Measurements from ENCODE around the gene PDE4B. TPM values are rescaled to one million over a fixed set of nuclear protein-coding genes. Genes with fewer than 3 reads are reported as not detected.

Gene PDE4B
- total RNA-seq, 1 experiment from 2014 or later, result 5.5 TPM

GRCh38 chr1:66290761-66291530 lies 498.3 kb downstream of the PDE4B start:
- Histone ChIP-seq H3K36me3 (ENCODE audit: insufficient read depth, low read length) (no peaks in the 10 kb centered on the region), H3K4me3 (ENCODE audit: low read length) (no peak overlapping the region), H3K4me2 (ENCODE audit: low read depth, low read length, poor library complexity, severe bottlenecking) (no peak overlapping the region), H4K20me1 (ENCODE audit: insufficient read depth, low read depth, low read length) (no peaks in the 10 kb centered on the region), H2AFZ (ENCODE audit: low read length) (no peak overlapping the region), H3K79me2 (ENCODE audit: low read length) (no peaks in the 10 kb centered on the region), H3K9me2 (replicated peaks; ENCODE audit: insufficient read depth, low read length) (no peaks in the 10 kb centered on the region), H3K27ac (ENCODE audit: low read length) (no peak overlapping the region), H3K4me1 (ENCODE audit: low read length) (peaks cover 16% of the 10 kb centered on the region), H3K9ac (ENCODE audit: low read length) (no peak overlapping the region), H3K9me3 (ENCODE audit: low read length) (no peaks in the 10 kb centered on the region), H3K27me3 (ENCODE audit: low read length) (no peaks in the 10 kb centered on the region)
- no peak for DNase-seq

GRCh38 chr1:66291531-66291864 lies 498.8 kb downstream of the PDE4B start:
- Histone ChIP-seq H3K27me3 (ENCODE audit: low read length) (no peaks in the 10 kb centered on the region), H3K9me2 (replicated peaks; ENCODE audit: insufficient read depth, low read length) (no peaks in the 10 kb centered on the region)

GRCh38 chr1:66292305-66292704 lies 499.6 kb downstream of the PDE4B start:
- no peaks in the 10 kb centered on the region for H3K27me3 ChIP-seq (ENCODE audit: low read length)
- H3K27ac ChIP-seq (ENCODE audit: low read length), result no peak overlapping the region
- H3K4me3 ChIP-seq (ENCODE audit: low read length), result no peak overlapping the region
- no peaks in the 10 kb centered on the region for H3K79me2 ChIP-seq (ENCODE audit: low read length)
- H3K9me2 ChIP-seq (replicated peaks; ENCODE audit: insufficient read depth, low read length), result no peaks in the 10 kb centered on the region
- H4K20me1 ChIP-seq (ENCODE audit: insufficient read depth, low read depth, low read length), result no peaks in the 10 kb centered on the region
- DNase-seq, result no peak
- no peak overlapping the region for H3K4me2 ChIP-seq (ENCODE audit: low read depth, low read length, poor library complexity, severe bottlenecking)
- H2AFZ ChIP-seq (ENCODE audit: low read length), result no peak overlapping the region
- no peaks in the 10 kb centered on the region for H3K9me3 ChIP-seq (ENCODE audit: low read length)
- H3K9ac ChIP-seq (ENCODE audit: low read length), result no peak overlapping the region
- H3K36me3 ChIP-seq (ENCODE audit: insufficient read depth, low read length), result no peaks in the 10 kb centered on the region
- peaks cover 8% of the 10 kb centered on the region for H3K4me1 ChIP-seq (ENCODE audit: low read length)

More at GRCh38 chr1:66291531-66291864, 498.8 kb downstream of the PDE4B start:
- H3K79me2 ChIP-seq (ENCODE audit: low read length), result no peaks in the 10 kb centered on the region
- no peak for DNase-seq
- no peaks in the 10 kb centered on the region for H3K9me3 ChIP-seq (ENCODE audit: low read length)
- H3K4me3 ChIP-seq (ENCODE audit: low read length), result no peak overlapping the region
- H3K9ac ChIP-seq (ENCODE audit: low read length), result no peak overlapping the region
- no peaks in the 10 kb centered on the region for H3K36me3 ChIP-seq (ENCODE audit: insufficient read depth, low read length)
- peaks cover 15% of the 10 kb centered on the region for H3K4me1 ChIP-seq (ENCODE audit: low read length)
- H2AFZ ChIP-seq (ENCODE audit: low read length), result no peak overlapping the region
- no peaks in the 10 kb centered on the region for H4K20me1 ChIP-seq (ENCODE audit: insufficient read depth, low read depth, low read length)
- no peak overlapping the region for H3K27ac ChIP-seq (ENCODE audit: low read length)
- H3K4me2 ChIP-seq (ENCODE audit: low read depth, low read length, poor library complexity, severe bottlenecking), result no peak overlapping the region

GRCh38 chr1:66292944-66293343 lies 500.2 kb downstream of the PDE4B start:
- no peak overlapping the region for H3K9ac ChIP-seq (ENCODE audit: low read length)
- no peak overlapping the region for H2AFZ ChIP-seq (ENCODE audit: low read length)
- no peak overlapping the region for H3K4me2 ChIP-seq (ENCODE audit: low read depth, low read length, poor library complexity, severe bottlenecking)

GRCh38 chr1:66294707-66295370 lies 502.1 kb downstream of the PDE4B start:
- H3K79me2 ChIP-seq (ENCODE audit: low read length), result no peaks in the 10 kb centered on the region
- H3K4me2 ChIP-seq (ENCODE audit: low read depth, low read length, poor library complexity, severe bottlenecking), result no peak overlapping the region
- no peak overlapping the region for H3K9ac ChIP-seq (ENCODE audit: low read length)
- H3K9me2 ChIP-seq (replicated peaks; ENCODE audit: insufficient read depth, low read length), result no peaks in the 10 kb centered on the region
- H3K36me3 ChIP-seq (ENCODE audit: insufficient read depth, low read length), result no peaks in the 10 kb centered on the region
- no peak overlapping the region for H2AFZ ChIP-seq (ENCODE audit: low read length)
- no peak for DNase-seq
- no peaks in the 10 kb centered on the region for H3K27me3 ChIP-seq (ENCODE audit: low read length)
- H3K27ac ChIP-seq (ENCODE audit: low read length), result no peak overlapping the region
- no peaks in the 10 kb centered on the region for H3K9me3 ChIP-seq (ENCODE audit: low read length)
- no peak overlapping the region for H3K4me3 ChIP-seq (ENCODE audit: low read length)
- H3K4me1 ChIP-seq (ENCODE audit: low read length), result peaks cover 6% of the 10 kb centered on the region
- H4K20me1 ChIP-seq (ENCODE audit: insufficient read depth, low read depth, low read length), result no peaks in the 10 kb centered on the region

More at GRCh38 chr1:66292944-66293343, 500.2 kb downstream of the PDE4B start:
- no peaks in the 10 kb centered on the region for H3K27me3 ChIP-seq (ENCODE audit: low read length)
- no peak overlapping the region for H3K27ac ChIP-seq (ENCODE audit: low read length)
- no peaks in the 10 kb centered on the region for H3K9me2 ChIP-seq (replicated peaks; ENCODE audit: insufficient read depth, low read length)
- H3K36me3 ChIP-seq (ENCODE audit: insufficient read depth, low read length), result no peaks in the 10 kb centered on the region
- peaks cover 6% of the 10 kb centered on the region for H3K4me1 ChIP-seq (ENCODE audit: low read length)
- no peaks in the 10 kb centered on the region for H4K20me1 ChIP-seq (ENCODE audit: insufficient read depth, low read depth, low read length)
- H3K4me3 ChIP-seq (ENCODE audit: low read length), result no peak overlapping the region
- H3K9me3 ChIP-seq (ENCODE audit: low read length), result no peaks in the 10 kb centered on the region
- no peaks in the 10 kb centered on the region for H3K79me2 ChIP-seq (ENCODE audit: low read length)
- no peak for DNase-seq

GRCh38 chr1:66295803-66296202 lies 503.1 kb downstream of the PDE4B start:
- H4K20me1 ChIP-seq (ENCODE audit: insufficient read depth, low read depth, low read length), result no peaks in the 10 kb centered on the region
- H3K9ac ChIP-seq (ENCODE audit: low read length), result no peak overlapping the region
- no peaks in the 10 kb centered on the region for H3K27me3 ChIP-seq (ENCODE audit: low read length)
- no peak overlapping the region for H3K27ac ChIP-seq (ENCODE audit: low read length)
- H2AFZ ChIP-seq (ENCODE audit: low read length), result no peak overlapping the region
- no peaks in the 10 kb centered on the region for H3K9me2 ChIP-seq (replicated peaks; ENCODE audit: insufficient read depth, low read length)
- H3K4me1 ChIP-seq (ENCODE audit: low read length), result peaks cover 6% of the 10 kb centered on the region
- H3K79me2 ChIP-seq (ENCODE audit: low read length), result no peaks in the 10 kb centered on the region
- H3K36me3 ChIP-seq (ENCODE audit: insufficient read depth, low read length), result no peaks in the 10 kb centered on the region
- H3K4me2 ChIP-seq (ENCODE audit: low read depth, low read length, poor library complexity, severe bottlenecking), result no peak overlapping the region
- H3K4me3 ChIP-seq (ENCODE audit: low read length), result no peak overlapping the region
- no peak for DNase-seq
- no peaks in the 10 kb centered on the region for H3K9me3 ChIP-seq (ENCODE audit: low read length)

- Histone ChIP-seq H3K27me3 (ENCODE audit: low read length) (no peaks in the 10 kb centered on the region), H2AFZ (ENCODE audit: low read length) (no peak overlapping the region), H3K4me3 (ENCODE audit: low read length) (no peak overlapping the region), H3K4me1 (ENCODE audit: low read length) (peaks cover 9% of the 10 kb centered on the region), H4K20me1 (ENCODE audit: insufficient read depth, low read depth, low read length) (no peaks in the 10 kb centered on the region), H3K9me2 (replicated peaks; ENCODE audit: insufficient read depth, low read length) (no peaks in the 10 kb centered on the region), H3K9ac (ENCODE audit: low read length) (no peak overlapping the region), H3K36me3 (ENCODE audit: insufficient read depth, low read length) (no peaks in the 10 kb centered on the region), H3K4me2 (ENCODE audit: low read depth, low read length, poor library complexity, severe bottlenecking) (no peak overlapping the region), H3K79me2 (ENCODE audit: low read length) (no peaks in the 10 kb centered on the region), H3K27ac (ENCODE audit: low read length) (no peak overlapping the region), H3K9me3 (ENCODE audit: low read length) (no peaks in the 10 kb centered on the region)
- DNase-seq, result no peak
These were observed 503.7 kb downstream of the PDE4B start for GRCh38 chr1:66296370-66296769.

- H3K27me3 ChIP-seq (ENCODE audit: low read length), result no peaks in the 10 kb centered on the region
- no peak overlapping the region for H2AFZ ChIP-seq (ENCODE audit: low read length)
- no peak overlapping the region for H3K27ac ChIP-seq (ENCODE audit: low read length)
- no peak overlapping the region for H3K4me3 ChIP-seq (ENCODE audit: low read length)
- H3K4me1 ChIP-seq (ENCODE audit: low read length), result peaks cover 9% of the 10 kb centered on the region
- no peaks in the 10 kb centered on the region for H3K9me2 ChIP-seq (replicated peaks; ENCODE audit: insufficient read depth, low read length)
- DNase-seq, result no peak
- H3K36me3 ChIP-seq (ENCODE audit: insufficient read depth, low read length), result no peaks in the 10 kb centered on the region
- no peak overlapping the region for H3K4me2 ChIP-seq (ENCODE audit: low read depth, low read length, poor library complexity, severe bottlenecking)
- no peak overlapping the region for H3K9ac ChIP-seq (ENCODE audit: low read length)
- no peaks in the 10 kb centered on the region for H3K9me3 ChIP-seq (ENCODE audit: low read length)
- H3K79me2 ChIP-seq (ENCODE audit: low read length), result no peaks in the 10 kb centered on the region
- no peaks in the 10 kb centered on the region for H4K20me1 ChIP-seq (ENCODE audit: insufficient read depth, low read depth, low read length)
These were observed 504.3 kb downstream of the PDE4B start for GRCh38 chr1:66296951-66297350.
